Endodermal cell (in vitro differentiated cells): ENCODE data around the gene TMEM190. TPM values are rescaled to one million over a fixed set of nuclear protein-coding genes. Genes with fewer than 3 reads are reported as not detected.

ENCODE experiments used
- DNase-seq: peaks from one replicate; pipeline ENCODE4 v3.0.0-alpha.2; 2017
- H3K27ac ChIP-seq: 2 replicates; pipeline ENCODE4 v1.5.1; 2013; ENCODE audit warnings: mild to moderate bottlenecking, low read depth, low read length, moderate library complexity
- H3K27me3 ChIP-seq: 2 replicates; pipeline ENCODE4 v1.6.1; 2013; ENCODE audit warnings: mild to moderate bottlenecking, low read length, moderate library complexity; ENCODE audit not compliant: insufficient read depth, control insufficient read depth, poor library complexity, severe bottlenecking
- H3K36me3 ChIP-seq: 2 replicates; pipeline ENCODE4 v1.7.0; 2013; ENCODE audit warnings: mild to moderate bottlenecking, low read length, moderate library complexity; ENCODE audit not compliant: control insufficient read depth, insufficient read depth
- H3K4me1 ChIP-seq: one replicate; pipeline ENCODE4 v1.7.0; 2013; ENCODE audit warnings: low read length; ENCODE audit not compliant: control insufficient read depth, insufficient read depth
- H3K4me3 ChIP-seq: 2 replicates; pipeline ENCODE4 v1.5.1; 2013; ENCODE audit warnings: mild to moderate bottlenecking, low read length, moderate library complexity
- H3K9ac ChIP-seq: 2 replicates; pipeline ENCODE4 v1.6.1; 2013; ENCODE audit warnings: mild to moderate bottlenecking, low read length, moderate library complexity; ENCODE audit not compliant: poor library complexity, severe bottlenecking; ENCODE audit errors: extremely low read depth
- H3K9me3 ChIP-seq: 2 replicates; pipeline ENCODE4 v1.6.1; 2013; ENCODE audit warnings: mild to moderate bottlenecking, low read length, moderate library complexity; ENCODE audit not compliant: control insufficient read depth
- H3K27ac Mint-ChIP-seq: 2 replicates; pipeline ENCODE4 v1.8.0; 2020; ENCODE audit warnings: mixed read lengths
- H3K27me3 Mint-ChIP-seq: 2 replicates; pipeline ENCODE4 v1.8.0; 2021; ENCODE audit warnings: mild to moderate bottlenecking, mixed read lengths; ENCODE audit not compliant: insufficient read depth
- H3K36me3 Mint-ChIP-seq: 2 replicates; pipeline ENCODE4 v1.8.0; 2020; ENCODE audit warnings: low read depth, mixed read lengths
- H3K4me1 Mint-ChIP-seq: 2 replicates; pipeline ENCODE4 v1.8.0; 2020; ENCODE audit warnings: mixed read lengths
- H3K4me3 Mint-ChIP-seq: 2 replicates; pipeline ENCODE4 v1.8.0; 2020; ENCODE audit warnings: mild to moderate bottlenecking, moderate library complexity, mixed read lengths
- H3K9me3 Mint-ChIP-seq: 2 replicates; pipeline ENCODE4 v1.8.0; 2020; ENCODE audit warnings: mild to moderate bottlenecking, mixed read lengths
- WGBS, 2 experiments: methylation state at CpG; one replicate each; pipeline versions ENCODE4 v1.1.5 to v1.1.7; 2013; ENCODE audit warnings: missing lambda C conversion rate in 2 of 2, mixed read lengths in 1 of 2; ENCODE audit not compliant: insufficient coverage in 1 of 2, insufficient read length in 1 of 2; 5-methylcytosine and 5-hydroxymethylcytosine counted together
- total RNA-seq, 2 donors: library from RNA; stranded (reverse); fragmentation: NEBNext Ultra II Directional in 1 of 2; extraction: Animal tissue kit (Norgen Biotek cat#: 25700) in 1 of 2; gene quantifications; 2 replicates in 1 of 2; 3 replicates in 1 of 2; pipeline ENCODE4 v1.2.1, GENCODE V29; 2021
- TF ChIP-seq, protein P1 (sequence below): fragments of 200-600 bp; sonication (generic); conservative IDR thresholded peaks from 2 replicates; pipeline ENCODE4 v1.5.0; 2021; ENCODE audit warnings: antibody characterized with exemption, mild to moderate bottlenecking

The TMEM190 gene
- total RNA-seq, 2 donors from 2014 or later, result 1.2 TPM; not detected in 1

DNA sequence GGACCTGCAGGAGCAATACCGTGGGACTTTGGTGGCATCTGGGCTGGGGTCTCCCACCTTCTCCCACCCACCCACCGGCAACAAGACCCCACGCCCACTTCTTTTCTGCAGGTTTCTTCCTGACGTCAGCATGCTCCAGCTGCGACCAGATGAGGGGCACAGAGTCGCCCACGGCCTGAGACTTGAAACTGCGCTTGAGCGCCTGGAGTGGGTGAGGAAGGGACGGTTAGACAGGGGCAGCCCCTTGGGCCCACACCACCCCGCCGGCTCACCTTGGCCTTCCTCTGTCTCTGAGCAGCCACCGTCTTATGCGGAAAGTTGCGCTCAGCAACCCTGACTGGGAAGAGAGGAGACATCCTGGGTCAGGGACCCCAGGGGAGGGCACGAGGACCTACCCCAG, 15.7 kb upstream of the TMEM190 start:
- H3K27me3 ChIP-seq, result peaks cover 17% of the 10 kb centered on the region
- H3K27me3 Mint-ChIP-seq, result peaks cover 46% of the 10 kb centered on the region
- no peaks in the 10 kb centered on the region for H3K36me3 Mint-ChIP-seq
- H3K4me1 Mint-ChIP-seq, result no peaks in the 10 kb centered on the region
- DNase-seq, result no peak
- H3K4me3 Mint-ChIP-seq, result no peak overlapping the region
- 86 to 88% methylated on average over 12 to 16 of the region's 16 CpGs for WGBS, 2 experiments
- H3K4me3 ChIP-seq, result no peak overlapping the region
- no peaks in the 10 kb centered on the region for H3K4me1 ChIP-seq
- no peak overlapping the region for H3K27ac Mint-ChIP-seq
- H3K9ac ChIP-seq, result no peak overlapping the region
- no peaks in the 10 kb centered on the region for H3K9me3 Mint-ChIP-seq
- no peak overlapping the region for H3K27ac ChIP-seq
- H3K36me3 ChIP-seq, result no peaks in the 10 kb centered on the region
- no peaks in the 10 kb centered on the region for H3K9me3 ChIP-seq
- TF ChIP-seq, protein P1, sequence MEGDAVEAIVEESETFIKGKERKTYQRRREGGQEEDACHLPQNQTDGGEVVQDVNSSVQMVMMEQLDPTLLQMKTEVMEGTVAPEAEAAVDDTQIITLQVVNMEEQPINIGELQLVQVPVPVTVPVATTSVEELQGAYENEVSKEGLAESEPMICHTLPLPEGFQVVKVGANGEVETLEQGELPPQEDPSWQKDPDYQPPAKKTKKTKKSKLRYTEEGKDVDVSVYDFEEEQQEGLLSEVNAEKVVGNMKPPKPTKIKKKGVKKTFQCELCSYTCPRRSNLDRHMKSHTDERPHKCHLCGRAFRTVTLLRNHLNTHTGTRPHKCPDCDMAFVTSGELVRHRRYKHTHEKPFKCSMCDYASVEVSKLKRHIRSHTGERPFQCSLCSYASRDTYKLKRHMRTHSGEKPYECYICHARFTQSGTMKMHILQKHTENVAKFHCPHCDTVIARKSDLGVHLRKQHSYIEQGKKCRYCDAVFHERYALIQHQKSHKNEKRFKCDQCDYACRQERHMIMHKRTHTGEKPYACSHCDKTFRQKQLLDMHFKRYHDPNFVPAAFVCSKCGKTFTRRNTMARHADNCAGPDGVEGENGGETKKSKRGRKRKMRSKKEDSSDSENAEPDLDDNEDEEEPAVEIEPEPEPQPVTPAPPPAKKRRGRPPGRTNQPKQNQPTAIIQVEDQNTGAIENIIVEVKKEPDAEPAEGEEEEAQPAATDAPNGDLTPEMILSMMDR, result no peak

- H3K9me3 ChIP-seq, result no peaks in the 10 kb centered on the region
- Mint-ChIP-seq H3K27me3 (peaks cover 39% of the 10 kb centered on the region), H3K4me3 (no peak overlapping the region), H3K27ac (no peak overlapping the region), H3K36me3 (no peaks in the 10 kb centered on the region), H3K9me3 (no peaks in the 10 kb centered on the region), H3K4me1 (no peaks in the 10 kb centered on the region)
- no peak overlapping the region for H3K9ac ChIP-seq
- DNase-seq, result no peak
- WGBS, 2 experiments, result 87% methylated on average over 24 to 38 of the region's 38 CpGs
- H3K27ac ChIP-seq, result no peak overlapping the region
- H3K4me1 ChIP-seq, result no peaks in the 10 kb centered on the region
- peaks cover 2% of the 10 kb centered on the region for H3K27me3 ChIP-seq
- TF ChIP-seq, protein P1, result no peak
- H3K4me3 ChIP-seq, result no peak overlapping the region
- no peaks in the 10 kb centered on the region for H3K36me3 ChIP-seq
Measured at GRCh38 chr19:55362174-55362989, 14.2 kb upstream of the TMEM190 start.

DNA sequence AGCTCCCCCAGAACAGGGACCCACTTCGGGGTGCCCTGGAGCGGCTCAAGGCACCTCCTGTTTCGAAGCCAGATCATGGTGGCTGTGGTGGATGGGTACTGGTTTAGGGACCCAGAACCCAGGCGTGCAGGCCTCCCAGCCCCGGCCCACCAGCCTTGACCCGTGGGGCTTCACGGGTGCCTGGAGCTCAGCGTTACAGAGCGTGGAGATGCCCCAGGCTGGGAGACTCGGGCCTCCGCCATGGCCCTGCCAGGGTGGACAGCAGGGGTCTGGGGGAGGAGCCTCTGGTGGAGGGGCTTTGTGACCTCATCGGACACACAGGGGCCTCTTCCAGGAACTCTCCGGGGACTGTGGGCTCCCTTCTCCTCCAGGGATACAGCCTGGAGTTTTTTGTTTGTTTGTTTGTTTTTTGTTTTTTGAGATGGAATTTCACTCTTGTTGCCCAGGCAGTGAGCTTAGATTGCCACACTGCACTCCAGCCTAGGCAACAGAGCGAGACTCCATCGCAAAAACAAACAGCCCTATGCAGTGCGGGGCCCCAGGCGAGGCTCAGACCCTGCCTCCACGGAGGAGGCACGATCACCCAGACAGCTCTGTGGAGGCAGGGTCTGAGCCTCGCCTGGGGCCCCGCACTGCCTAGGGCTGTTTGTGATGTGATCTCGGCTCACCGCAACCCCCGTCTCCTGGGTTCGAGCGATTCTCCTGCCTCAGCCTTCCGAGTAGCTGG, 13.5 kb upstream of the TMEM190 start, which contains the start of gene GARIN5B:
Gene GARIN5B (minus strand): TSS at position 271 of the 727 bp plus-strand sequence. CDS start 194 bp downstream, at position 77.
- Mint-ChIP-seq H3K36me3 (no peaks in the 10 kb centered on the region), H3K27me3 (peaks cover 39% of the 10 kb centered on the region), H3K4me1 (no peaks in the 10 kb centered on the region), H3K27ac (no peak within 1 kb of the TSS), H3K4me3 (no peak within 1 kb of the TSS), H3K9me3 (no peaks in the 10 kb centered on the region)
- no peak within 1 kb of the TSS for H3K27ac ChIP-seq
- TF ChIP-seq, protein P1, result no peak
- peaks cover 5% of the 10 kb centered on the region for H3K27me3 ChIP-seq
- no peaks in the 10 kb centered on the region for H3K4me1 ChIP-seq
- no peak within 1 kb of the TSS for H3K9ac ChIP-seq
- H3K4me3 ChIP-seq, result no peak within 1 kb of the TSS
- WGBS, 2 experiments, result 73 to 88% methylated on average over 14 to 27 of the region's 27 CpGs
- no peak for DNase-seq
- H3K36me3 ChIP-seq, result no peaks in the 10 kb centered on the region
- no peaks in the 10 kb centered on the region for H3K9me3 ChIP-seq
